ENCODE measurements around the gene RPL31.

DNA sequence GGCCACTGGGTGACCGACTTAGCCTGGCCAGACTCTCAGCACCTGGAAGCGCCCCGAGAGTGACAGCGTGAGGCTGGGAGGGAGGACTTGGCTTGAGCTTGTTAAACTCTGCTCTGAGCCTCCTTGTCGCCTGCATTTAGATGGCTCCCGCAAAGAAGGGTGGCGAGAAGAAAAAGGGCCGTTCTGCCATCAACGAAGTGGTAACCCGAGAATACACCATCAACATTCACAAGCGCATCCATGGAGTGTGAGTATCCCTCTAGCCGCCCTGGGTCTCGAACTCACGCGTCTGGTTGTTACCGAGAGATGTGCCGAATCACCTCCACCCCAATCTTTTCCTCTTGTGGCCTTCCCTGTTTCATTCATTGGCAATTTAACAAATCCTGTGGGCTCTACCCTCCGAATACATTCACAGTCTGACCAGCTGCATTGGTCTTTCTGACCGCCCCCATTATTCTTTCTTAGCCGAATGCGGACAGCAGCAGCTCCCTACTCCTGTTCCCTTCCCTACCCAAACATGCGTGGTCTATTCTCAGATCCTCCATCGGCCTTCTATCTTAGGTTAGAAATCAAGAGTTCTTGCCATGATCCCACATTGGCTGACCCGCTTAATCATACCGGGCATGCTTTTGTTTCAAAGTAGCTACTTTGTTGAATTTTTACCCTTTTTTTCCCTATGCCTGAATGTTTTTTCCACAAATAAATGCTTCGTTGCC lies 631 bp downstream of the RPL31 start:
- no peak for TF ChIP-seq GABPA (IDR thresholded peaks at IDR 0.05; ENCODE audit: low read depth)
- no peak for TF ChIP-seq CTCF (IDR thresholded peaks at IDR 0.05; ENCODE audit: insufficient read depth, low read length)
- TF ChIP-seq POLR2AphosphoS5 (IDR thresholded peaks at IDR 0.05; ENCODE audit: low read depth) = no peak; the same call in 1 of the 2 replicates
